22Rv1 (cell line): ENCODE measurements around the gene RAB14.

Experiments
- H3K27ac ChIP-seq: fragments of 450-650 bp; 2 replicates; pipeline ENCODE4 v1.5.1; 2017
- ZFX ChIP-seq: fragments of 450-650 bp; IDR thresholded peaks from 2 replicates; pipeline ENCODE4 v1.6.1; 2017; ENCODE audit warnings: antibody characterized with exemption, borderline replicate concordance
- TF ChIP-seq, protein P1 (sequence below): fragments of 450-650 bp; IDR thresholded peaks from 2 replicates; pipeline ENCODE4 v1.5.1; 2017; ENCODE audit warnings: mild to moderate bottlenecking

RAB14 gene

DNA sequence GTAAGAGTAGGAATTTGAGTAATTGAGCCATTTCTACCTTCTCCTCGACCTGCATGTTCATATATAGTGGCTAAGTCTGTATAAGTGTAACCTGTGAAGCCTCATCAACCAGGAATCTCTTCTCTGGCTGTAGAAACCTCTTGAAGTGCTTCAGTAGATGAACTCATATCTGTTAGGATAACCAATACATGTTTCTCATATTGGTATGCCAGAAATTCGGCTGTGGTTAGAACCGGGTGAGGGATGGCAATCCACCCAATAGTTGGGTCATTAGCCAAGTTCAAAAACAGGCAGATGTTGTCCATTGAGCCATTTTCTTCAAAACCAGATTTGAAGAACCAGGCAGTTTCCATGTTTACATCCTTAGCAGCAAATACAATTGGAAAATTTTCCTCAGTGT, 37.4 kb upstream of the RAB14 start:
- no peak for TF ChIP-seq ZFX
- TF ChIP-seq, protein P1, sequence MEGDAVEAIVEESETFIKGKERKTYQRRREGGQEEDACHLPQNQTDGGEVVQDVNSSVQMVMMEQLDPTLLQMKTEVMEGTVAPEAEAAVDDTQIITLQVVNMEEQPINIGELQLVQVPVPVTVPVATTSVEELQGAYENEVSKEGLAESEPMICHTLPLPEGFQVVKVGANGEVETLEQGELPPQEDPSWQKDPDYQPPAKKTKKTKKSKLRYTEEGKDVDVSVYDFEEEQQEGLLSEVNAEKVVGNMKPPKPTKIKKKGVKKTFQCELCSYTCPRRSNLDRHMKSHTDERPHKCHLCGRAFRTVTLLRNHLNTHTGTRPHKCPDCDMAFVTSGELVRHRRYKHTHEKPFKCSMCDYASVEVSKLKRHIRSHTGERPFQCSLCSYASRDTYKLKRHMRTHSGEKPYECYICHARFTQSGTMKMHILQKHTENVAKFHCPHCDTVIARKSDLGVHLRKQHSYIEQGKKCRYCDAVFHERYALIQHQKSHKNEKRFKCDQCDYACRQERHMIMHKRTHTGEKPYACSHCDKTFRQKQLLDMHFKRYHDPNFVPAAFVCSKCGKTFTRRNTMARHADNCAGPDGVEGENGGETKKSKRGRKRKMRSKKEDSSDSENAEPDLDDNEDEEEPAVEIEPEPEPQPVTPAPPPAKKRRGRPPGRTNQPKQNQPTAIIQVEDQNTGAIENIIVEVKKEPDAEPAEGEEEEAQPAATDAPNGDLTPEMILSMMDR: no peak
- no peak overlapping the region for H3K27ac ChIP-seq

DNA sequence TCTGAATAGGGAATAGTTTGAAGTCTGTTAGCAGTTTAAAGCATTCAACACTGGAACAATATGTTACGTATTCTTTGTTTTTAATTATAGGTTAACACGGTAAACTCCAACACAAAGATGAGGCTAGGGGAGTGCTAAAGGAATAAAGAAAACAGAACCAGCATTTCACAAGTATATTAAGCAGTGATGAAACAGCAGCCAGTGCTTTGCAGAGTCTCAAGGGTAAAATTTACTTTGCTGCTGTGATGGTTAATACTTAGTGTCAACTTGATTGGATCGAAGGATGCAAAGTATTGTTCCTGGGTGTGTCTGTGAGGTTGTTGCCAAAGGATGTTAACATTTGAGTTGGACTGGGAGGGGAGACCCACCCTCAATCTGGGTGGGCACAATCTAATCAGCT, 36.2 kb upstream of the RAB14 start:
- H3K27ac ChIP-seq: no peak overlapping the region
- TF ChIP-seq, protein P1: no peak
- no peak for TF ChIP-seq ZFX

DNA sequence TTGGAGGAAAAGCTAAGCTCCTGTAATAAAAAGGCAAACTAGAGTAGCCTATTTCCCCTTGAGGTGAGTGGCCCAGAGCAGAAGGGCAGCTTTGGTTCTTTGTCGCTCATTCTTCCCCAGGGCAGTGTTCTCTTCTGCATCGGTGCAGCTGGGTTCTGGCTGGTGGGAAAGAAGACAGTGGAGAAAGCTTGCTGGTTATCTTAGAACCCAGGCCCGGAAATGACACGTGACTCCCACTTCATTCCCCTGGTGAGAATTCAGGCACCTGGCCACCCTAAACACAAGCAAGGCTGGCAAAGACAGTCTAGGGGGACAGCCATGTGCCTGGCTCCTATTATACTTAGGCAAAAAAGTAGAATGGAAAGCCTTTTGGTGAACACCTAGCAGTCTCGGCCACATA, 33.8 kb upstream of the RAB14 start:
- TF ChIP-seq, protein P1: no peak
- TF ChIP-seq ZFX: no peak

DNA sequence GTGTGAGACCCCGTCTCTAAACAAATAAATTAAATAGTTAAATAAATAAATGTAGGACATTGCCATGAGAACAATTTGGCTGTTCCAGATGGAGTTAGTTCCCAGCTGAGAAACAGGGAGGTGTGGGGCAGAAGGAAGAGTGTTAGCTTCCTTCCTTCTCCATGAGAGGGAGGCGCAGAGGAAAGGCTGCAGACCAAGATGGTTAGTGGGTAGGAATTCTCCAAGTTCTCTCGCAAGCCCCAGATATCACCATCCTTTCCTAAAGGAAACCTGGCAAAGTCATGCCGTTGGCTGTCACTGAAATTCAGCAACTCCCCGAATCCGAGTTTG, 33.1 kb upstream of the RAB14 start:
- TF ChIP-seq, protein P1: no peak
- TF ChIP-seq ZFX: no peak
- H3K27ac ChIP-seq: no peak overlapping the region

More for the DNA sequence above, 33.8 kb upstream of the RAB14 start:
- no peak overlapping the region for H3K27ac ChIP-seq

DNA sequence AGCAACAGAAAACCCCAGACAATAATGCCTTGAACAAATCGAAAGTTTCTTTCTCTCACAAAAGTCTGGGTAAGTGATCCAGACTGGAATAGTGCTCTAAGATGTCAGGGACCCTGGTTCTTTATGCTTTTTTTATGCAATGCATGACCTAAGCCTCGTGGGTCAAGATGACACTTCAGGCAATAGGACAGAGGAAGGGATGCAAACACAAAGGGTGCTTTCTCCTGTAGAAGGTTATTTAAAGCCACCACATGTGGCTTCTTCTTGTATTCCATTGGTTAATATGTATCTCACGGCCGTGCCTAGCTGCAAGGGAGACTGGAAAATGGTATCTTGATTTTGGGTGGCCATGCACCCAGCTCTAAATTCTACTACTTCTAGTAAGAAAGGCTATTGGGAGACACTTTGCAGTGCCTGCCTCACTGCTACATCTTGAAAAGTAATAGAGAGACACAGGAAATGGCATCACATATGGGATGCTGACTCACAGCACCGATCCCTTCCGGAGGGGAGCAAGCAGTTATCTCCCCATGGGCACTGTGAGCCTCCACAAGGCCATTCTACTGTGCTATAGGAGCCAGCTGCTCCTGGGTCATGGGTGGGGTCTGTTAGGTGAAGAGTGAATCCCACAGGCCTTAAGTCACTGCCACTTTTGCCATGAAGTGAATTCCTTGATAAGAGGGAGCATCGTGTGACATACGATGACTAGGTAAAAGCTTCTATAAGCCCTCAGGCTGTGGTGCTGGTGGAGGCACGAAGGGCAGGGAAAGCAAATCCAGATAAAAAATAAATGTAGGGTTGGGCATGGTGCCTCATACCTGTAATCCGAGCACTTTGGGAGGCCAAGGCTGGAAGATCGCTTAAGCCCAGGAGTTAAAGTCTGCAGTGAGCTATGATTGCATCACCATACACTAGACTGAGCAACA, 32.5 kb upstream of the RAB14 start:
- TF ChIP-seq ZFX: no peak
- TF ChIP-seq, protein P1: no peak
- H3K27ac ChIP-seq: no peak overlapping the region

DNA sequence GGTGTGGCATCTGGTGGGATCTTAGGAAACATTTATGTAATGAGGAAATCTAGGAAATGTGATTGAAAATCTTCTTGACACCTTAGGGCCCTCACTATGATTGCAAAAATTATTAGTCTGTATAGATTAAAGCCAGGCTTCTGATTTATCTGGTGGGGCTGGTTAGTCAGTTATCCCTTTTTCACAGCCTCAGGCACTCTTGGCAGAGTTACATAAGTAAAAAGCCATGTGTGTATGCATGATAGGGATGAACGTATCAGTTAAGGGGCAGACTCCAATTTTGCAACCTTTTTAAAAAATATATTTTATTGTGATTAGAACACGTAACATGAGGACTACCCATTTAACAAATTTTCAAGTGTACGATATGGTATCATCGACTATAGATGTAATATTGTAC, 30.6 kb upstream of the RAB14 start:
- TF ChIP-seq ZFX: no peak
- TF ChIP-seq, protein P1: no peak
- no peak overlapping the region for H3K27ac ChIP-seq

DNA sequence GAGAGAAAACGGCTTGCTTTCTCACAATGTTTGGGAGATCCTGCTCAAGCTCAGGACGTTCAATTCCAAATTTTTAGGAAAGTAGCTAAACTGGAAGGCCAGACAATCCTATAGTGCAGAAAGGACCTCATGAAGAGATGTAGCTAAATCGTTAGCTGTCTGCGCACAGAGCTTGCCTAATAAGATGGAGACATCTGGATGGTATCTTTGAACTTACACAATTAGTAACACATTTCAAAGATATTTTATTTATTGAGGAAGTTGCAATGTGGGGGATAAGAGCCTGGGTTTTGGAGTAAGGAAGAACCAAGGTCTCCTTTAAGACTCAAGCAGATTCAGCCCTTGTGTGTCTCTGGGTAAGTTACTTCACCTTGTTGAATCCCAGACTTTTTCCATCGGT, 28.6 kb upstream of the RAB14 start:
- no peak overlapping the region for H3K27ac ChIP-seq
- no peak for TF ChIP-seq ZFX
- TF ChIP-seq, protein P1: no peak
